Heart left ventricle (tissue), 13 donors: ENCODE data around the gene CNTN5.

Experiments used
- CTCF ChIP-seq, 12 donors: fragments of 200-600 bp; sonication (generic) in 4 of 12; IDR thresholded peaks; one replicate each; pipeline versions ENCODE4 v1.5.0 to v1.8.0; 2018 to 2022; ENCODE audit warnings: antibody characterized with exemption in 12 of 12, mild to moderate bottlenecking in 5 of 12
- POLR2A ChIP-seq, 2 donors: fragments of 450-650 bp; IDR thresholded peaks; one replicate each; pipeline ENCODE4 v1.6.1; 2017; ENCODE audit warnings: antibody characterized with exemption in 2 of 2, mild to moderate bottlenecking in 2 of 2, moderate library complexity in 2 of 2
- donor health status: ischemic (EF 13 %, LVEDD 7.1; RV severe dilation, severe dysfunction).
- donor health status: DM: no; HTN: yes; CAD: no.
- donor health status: DM: no; HTN: no; CAD: no.
- donor health status: ischemic (EF 25% LVEDD 6.9; RV normal size, moderate dysfunction).
- donor health status: ischemic (EF 25% LVEDD 5.7; RV mildly dilated, moderate dysfunction).
- donor health status: ischemic (EF 35%, LVEDD 5.7; RV mildly dilated, moderate dysfunction).
- donor health status: nonischemic (EF 11% LVEDD 7.7; RV severe dilation, severe dysfunction).
- donor health status: DM: yes; HTN: yes; CAD: no.
- donor health status: PGD.
- donor health status: ischemic (EF 29% LVEDD 5.4; RV normal size, mild dysfunction).
- donor health status: nonischemic (EF 23%, LVEDD 6.1; RV moderate dilation, normal function).

DNA sequence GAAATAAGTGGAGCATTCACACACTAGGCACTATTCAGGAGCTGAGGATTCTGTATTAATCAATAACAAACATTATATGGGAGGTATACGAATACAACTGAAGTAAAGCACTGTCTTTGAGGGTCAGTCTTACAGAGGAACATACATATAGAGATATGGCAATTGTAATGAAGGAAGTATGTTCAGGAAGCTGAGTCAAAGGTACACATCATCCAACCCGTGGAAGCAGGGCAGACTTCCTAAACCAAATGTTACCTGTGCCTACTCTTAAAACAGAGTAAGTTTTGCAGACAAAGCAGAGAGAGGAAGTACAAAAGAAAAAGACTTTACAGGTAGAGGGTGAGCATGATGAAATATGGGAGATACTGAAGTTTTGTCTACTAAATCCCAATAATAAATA is 1185.2 kb downstream of the CNTN5 start:
- TF ChIP-seq CTCF (IDR thresholded peaks at IDR 0.05) (no peak), POLR2A (IDR thresholded peaks at IDR 0.05) (no peak)
